ENCODE results near the gene NEU3. TPM values are rescaled to one million over a fixed set of nuclear protein-coding genes. Genes with fewer than 3 reads are reported as not detected.

NEU3 gene
- total and polyA plus RNA-seq, 2 donors (not counting 1 experiment from before 2014, with no cell fraction given) = 17.0 to 17.4 TPM

GRCh38 chr11:75028724-75029123 lies 40.0 kb downstream of the NEU3 start:
- intact Hi-C loops (cut with micrococcal nuclease) = no loop called here
- Histone ChIP-seq H3K36me3 (replicated peaks in 1 of 2; ENCODE audit: control extremely low read depth in 1 of 2, control insufficient read depth in 1 of 2, extremely low read depth in 1 of 2, insufficient read depth in 2 of 2, low read length in 1 of 2) (no peaks in the 10 kb centered on the region), H2AFZ (ENCODE audit: insufficient read depth, low read depth, low read length, poor library complexity, severe bottlenecking) (no peak overlapping the region), H3K4me1 (ENCODE audit: control insufficient read depth in 2 of 2, insufficient read depth in 2 of 2, low read length in 2 of 2) (no peaks in the 10 kb centered on the region), H3K27me3 (replicated peaks in 1 of 4; ENCODE audit: control extremely low read depth in 1 of 4, control insufficient read depth in 3 of 4, insufficient read depth in 4 of 4, low read length in 3 of 4) (no peaks in the 10 kb centered on the region), H3K27ac (ENCODE audit: low read length in 2 of 2) (no peak overlapping the region), H3K4me2 (replicated peaks; ENCODE audit: low read depth, low read length, poor library complexity, severe bottlenecking) (no peak overlapping the region), H3K4me3 (ENCODE audit: control extremely low read depth in 1 of 5, extremely low read depth in 1 of 5, insufficient read depth in 1 of 5, low read depth in 2 of 5, low read length in 4 of 5) (no peak overlapping the region), H4K20me1 (ENCODE audit: control insufficient read depth, insufficient read depth, low read length, poor library complexity, severe bottlenecking) (no peaks in the 10 kb centered on the region), H3K9ac (ENCODE audit: low read length) (no peak overlapping the region), H3K79me2 (ENCODE audit: control insufficient read depth, insufficient read depth, low read length) (no peaks in the 10 kb centered on the region), H3K9me3 (ENCODE audit: control extremely low read depth in 1 of 3, control insufficient read depth in 2 of 3, insufficient read depth in 1 of 3, low read length in 2 of 3) (no peaks in the 10 kb centered on the region)
- DNase-seq = no peak
- Mint-ChIP-seq H3K27ac (no peak overlapping the region), H3K4me3 (no peak overlapping the region), H3K27me3 (no peaks in the 10 kb centered on the region), H3K4me1 (no peaks in the 10 kb centered on the region), H3K9me3 (ENCODE audit: insufficient read depth) (no peaks in the 10 kb centered on the region)
- ChIA-PET CTCF (interaction anchor here (2.1 to 17.2 kb wide), 2 partner anchors 18 to 102 kb away, joined by 7 to 235 read pairs; no protein-coding TSS in a partner anchor), POLR2A (no interaction called here)
- no peak for ATAC-seq (ENCODE audit: low read depth)
- TF ChIP-seq EZH2 (IDR thresholded peaks at IDR 0.05; ENCODE audit: borderline replicate concordance, insufficient read depth, low read depth, low read length, poor library complexity, severe bottlenecking) (no peak), CTCF (IDR thresholded peaks at IDR 0.05) (no peak)
- 36% methylated on average over 1 of the region's 2 CpGs for WGBS (ENCODE audit: insufficient coverage)

DNA sequence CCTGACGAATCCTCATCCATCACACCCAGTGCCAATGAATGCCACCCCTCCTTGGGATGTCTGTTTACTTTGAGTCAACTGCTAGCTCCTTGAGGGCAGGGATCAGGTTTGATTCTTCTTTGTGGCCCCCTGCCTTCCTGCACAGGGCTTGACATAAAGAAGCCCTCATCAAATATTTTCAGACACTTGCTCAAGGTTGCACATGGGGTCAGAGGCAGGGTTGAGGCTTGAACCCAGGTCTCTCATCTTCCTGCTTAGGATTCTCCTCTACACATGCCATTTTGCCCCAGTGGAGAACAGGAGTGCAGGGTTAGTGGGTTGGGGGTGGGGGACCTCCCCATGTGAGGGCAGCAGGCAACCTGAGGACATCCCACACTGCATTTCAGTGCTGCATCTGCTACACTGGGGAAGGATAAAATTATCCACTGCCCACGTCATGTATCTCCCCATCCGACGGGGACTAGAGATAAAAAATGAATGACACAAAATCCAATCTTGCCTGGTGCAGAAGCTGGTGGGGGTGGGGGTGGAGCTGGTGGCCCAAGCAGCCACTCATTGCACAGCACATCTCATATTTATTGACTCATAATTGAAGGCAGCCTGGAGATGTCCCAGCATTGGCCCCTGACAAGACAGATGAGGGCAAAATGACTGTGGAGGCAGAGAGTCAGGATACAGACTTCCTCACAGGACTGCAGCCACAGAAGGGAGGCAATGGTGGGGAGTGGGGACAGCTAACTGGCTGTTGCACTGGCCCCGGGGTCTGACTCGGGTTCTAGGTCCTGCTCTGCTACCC lies 41.3 kb downstream of the NEU3 start:
- H3K4me2 ChIP-seq (replicated peaks; ENCODE audit: low read depth, low read length, poor library complexity, severe bottlenecking) = no peak overlapping the region
- 100% methylated on average over 1 of the region's 6 CpGs for WGBS (ENCODE audit: insufficient coverage)
- ChIA-PET POLR2A (no interaction called here), CTCF (interaction anchor here (1.8 to 17.2 kb wide), 2 partner anchors 8 to 103 kb away, joined by 16 to 235 read pairs; no protein-coding TSS in a partner anchor)
- H3K27me3 ChIP-seq (replicated peaks in 1 of 4; ENCODE audit: control extremely low read depth in 1 of 4, control insufficient read depth in 3 of 4, insufficient read depth in 4 of 4, low read length in 3 of 4) = no peaks in the 10 kb centered on the region
- no peaks in the 10 kb centered on the region for H3K4me1 ChIP-seq (ENCODE audit: control insufficient read depth in 2 of 2, insufficient read depth in 2 of 2, low read length in 2 of 2)
- ATAC-seq (ENCODE audit: low read depth) (no peak), DNase-seq (no peak)
- H3K4me3 Mint-ChIP-seq = no peak overlapping the region
- no peaks in the 10 kb centered on the region for H3K4me1 Mint-ChIP-seq
- H3K27me3 Mint-ChIP-seq = no peaks in the 10 kb centered on the region
- no peaks in the 10 kb centered on the region for H3K36me3 ChIP-seq (replicated peaks in 1 of 2; ENCODE audit: control extremely low read depth in 1 of 2, control insufficient read depth in 1 of 2, extremely low read depth in 1 of 2, insufficient read depth in 2 of 2, low read length in 1 of 2)
- no peaks in the 10 kb centered on the region for H3K9me3 ChIP-seq (ENCODE audit: control extremely low read depth in 1 of 3, control insufficient read depth in 2 of 3, insufficient read depth in 1 of 3, low read length in 2 of 3)
- no peaks in the 10 kb centered on the region for H3K79me2 ChIP-seq (ENCODE audit: control insufficient read depth, insufficient read depth, low read length)
- no peak overlapping the region for H3K4me3 ChIP-seq (ENCODE audit: control extremely low read depth in 1 of 5, extremely low read depth in 1 of 5, insufficient read depth in 1 of 5, low read depth in 2 of 5, low read length in 4 of 5)
- no peak overlapping the region for H3K27ac Mint-ChIP-seq
- no peak overlapping the region for H3K9ac ChIP-seq (ENCODE audit: low read length)
- TF ChIP-seq CTCF (IDR thresholded peaks at IDR 0.05) = no peak
- no peak for TF ChIP-seq EZH2 (IDR thresholded peaks at IDR 0.05; ENCODE audit: borderline replicate concordance, insufficient read depth, low read depth, low read length, poor library complexity, severe bottlenecking)
- H3K27ac ChIP-seq (ENCODE audit: low read length in 2 of 2) = no peak overlapping the region
- H3K9me3 Mint-ChIP-seq (ENCODE audit: insufficient read depth) = no peaks in the 10 kb centered on the region
- no peak overlapping the region for H2AFZ ChIP-seq (ENCODE audit: insufficient read depth, low read depth, low read length, poor library complexity, severe bottlenecking)
- intact Hi-C loops (cut with micrococcal nuclease) = no loop called here
- no peaks in the 10 kb centered on the region for H4K20me1 ChIP-seq (ENCODE audit: control insufficient read depth, insufficient read depth, low read length, poor library complexity, severe bottlenecking)

All from B cell (primary cell).